ENCODE measurements around the gene CDK17. TPM values are rescaled to one million over a fixed set of nuclear protein-coding genes. Genes with fewer than 3 reads are reported as not detected.
"Not testable (repeated sequence)": the region's sequence is repeated elsewhere in the genome, so short reads cannot be mapped to it uniquely, and the experiment has no call there.

The CDK17 gene
- polyA plus RNA-seq, 1 of the 3 experiments (the other 2 are of a cell fraction): 11.7 TPM

GRCh38 chr12:96347130-96347699 lies 53.0 kb downstream of the CDK17 start (continued):
- TF ChIP-seq RAD21 (IDR thresholded peaks at IDR 0.05; ENCODE audit: low read length) (no peak), YY1 (IDR thresholded peaks at IDR 0.05; ENCODE audit: low read depth) (no peak)

DNA sequence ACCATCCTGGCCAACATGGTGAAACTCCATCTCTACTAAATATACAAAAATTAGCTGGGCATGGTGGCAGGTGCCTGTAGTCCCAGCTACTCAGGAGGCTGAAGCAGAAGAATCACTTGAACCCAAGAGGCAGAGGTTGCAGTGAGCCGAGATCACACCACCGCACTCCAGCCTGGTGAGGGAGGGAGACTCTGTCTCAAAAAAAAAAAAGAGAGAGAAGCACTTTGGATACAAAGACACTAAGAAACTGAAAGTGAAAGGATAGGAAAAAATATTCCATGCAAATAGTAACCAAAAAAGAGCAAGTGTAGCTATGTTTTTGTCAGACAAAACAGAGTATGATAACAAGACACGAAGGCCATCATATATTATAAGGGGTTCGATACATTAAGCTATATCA lies 53.5 kb downstream of the CDK17 start:
- H3K4me3 ChIP-seq (ENCODE audit: low read depth in 2 of 2, low read length in 1 of 2); H2AFZ ChIP-seq (ENCODE audit: low read depth); DNase-seq; H3K27ac ChIP-seq (ENCODE audit: low read depth in 2 of 2, low read length in 1 of 2); H3K4me2 ChIP-seq; H3K9me2 ChIP-seq; CTCF ChIA-PET; POLR2A ChIA-PET; H3K9ac ChIP-seq; H3K27me3 ChIP-seq (ENCODE audit: insufficient read depth); H3K4me1 ChIP-seq (ENCODE audit: control insufficient read depth in 1 of 2, insufficient read depth in 2 of 2, low read depth in 1 of 2, low read length in 1 of 2): not testable (repeated sequence)
- Histone ChIP-seq H3F3A (replicated peaks; ENCODE audit: insufficient read depth) (peaks cover 11% of the 10 kb centered on the region), H3K36me3 (replicated peaks in 1 of 2; ENCODE audit: control insufficient read depth in 1 of 2, insufficient read depth in 2 of 2, low read length in 1 of 2) (peaks cover 0 to 31% of the 10 kb centered on the region in 2 experiments), H3K9me3 (peaks cover 11% of the 10 kb centered on the region), H3K79me2 (ENCODE audit: insufficient read depth) (peaks cover 99% of the 10 kb centered on the region), H4K20me1 (ENCODE audit: insufficient read depth) (peaks cover 57% of the 10 kb centered on the region)
- WGBS (ENCODE audit: low lambda C conversion rate): 94% methylated on average over 4 of the region's 4 CpGs

DNA sequence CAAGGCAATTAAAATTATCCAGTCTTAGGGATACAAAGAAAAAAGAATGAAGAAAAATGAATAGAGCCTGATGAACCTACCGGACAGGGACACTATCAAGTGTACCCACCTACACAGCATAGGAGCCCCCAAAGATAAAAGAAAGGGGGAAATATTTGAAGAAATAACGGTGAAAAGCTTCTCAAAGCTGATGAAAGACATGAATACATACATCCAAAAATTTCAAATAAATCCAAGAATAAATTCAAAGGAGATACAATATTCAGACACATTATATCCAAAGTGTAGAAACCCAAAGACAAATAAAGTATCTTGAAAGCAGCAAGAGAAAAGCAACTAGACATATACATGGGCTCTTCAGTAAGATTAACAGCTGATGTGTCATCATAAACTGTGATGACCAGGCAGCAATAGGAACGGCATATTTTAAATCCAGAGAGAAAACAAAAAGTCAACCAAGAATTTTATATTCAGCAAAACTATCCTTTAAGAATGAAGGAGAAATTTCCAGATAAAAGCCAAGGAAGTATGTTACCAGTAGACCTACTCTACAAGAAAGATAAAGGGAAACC lies 56.0 kb downstream of the CDK17 start:
- no peak overlapping the region for H3K4me2 ChIP-seq
- peaks cover 99% of the 10 kb centered on the region for H3K79me2 ChIP-seq (ENCODE audit: insufficient read depth)
- H3K27me3 ChIP-seq (ENCODE audit: insufficient read depth): no peaks in the 10 kb centered on the region
- ChIA-PET POLR2A (no interaction called here), CTCF (interaction anchor here (1.4 kb wide), 1 partner anchor 16 kb away, joined by 4 read pairs; no protein-coding TSS in a partner anchor)
- no peak overlapping the region for H3K4me3 ChIP-seq (ENCODE audit: low read depth in 2 of 2, low read length in 1 of 2)
- no peak for TF ChIP-seq NRF1 (IDR thresholded peaks at IDR 0.05; ENCODE audit: low read depth, low read length)
- no peak for TF ChIP-seq PBX3 (IDR thresholded peaks at IDR 0.05)
- no peak for TF ChIP-seq TEAD4 (IDR thresholded peaks at IDR 0.05; ENCODE audit: borderline replicate concordance, insufficient read depth)
- no peak for TF ChIP-seq TCF12 (IDR thresholded peaks at IDR 0.05)
- TF ChIP-seq POLR2AphosphoS5 (IDR thresholded peaks at IDR 0.05; ENCODE audit: low read depth, low read length): no peak
- no peak for TF ChIP-seq RFX5 (IDR thresholded peaks at IDR 0.05; ENCODE audit: low read length)
- peaks cover 11% of the 10 kb centered on the region for H3K9me3 ChIP-seq
- no peak overlapping the region for H2AFZ ChIP-seq (ENCODE audit: low read depth)
- 94% methylated on average over 3 of the region's 3 CpGs for WGBS (ENCODE audit: low lambda C conversion rate)
- no peaks in the 10 kb centered on the region for H3K4me1 ChIP-seq (ENCODE audit: control insufficient read depth in 1 of 2, insufficient read depth in 2 of 2, low read depth in 1 of 2, low read length in 1 of 2)
- no peak overlapping the region for H3K9ac ChIP-seq
- DNase-seq: no peak
- H4K20me1 ChIP-seq (ENCODE audit: insufficient read depth): peaks cover 41% of the 10 kb centered on the region
- H3K9me2 ChIP-seq: no peaks in the 10 kb centered on the region
- H3K27ac ChIP-seq (ENCODE audit: low read depth in 2 of 2, low read length in 1 of 2): no peak overlapping the region
- H3K36me3 ChIP-seq (replicated peaks in 1 of 2; ENCODE audit: control insufficient read depth in 1 of 2, insufficient read depth in 2 of 2, low read length in 1 of 2): peaks cover 0 to 38% of the 10 kb centered on the region in 2 experiments
- H3F3A ChIP-seq (replicated peaks; ENCODE audit: insufficient read depth): peaks cover under 1% of the 10 kb centered on the region
